ENCODE data around the gene FHIT.

Gene FHIT

DNA sequence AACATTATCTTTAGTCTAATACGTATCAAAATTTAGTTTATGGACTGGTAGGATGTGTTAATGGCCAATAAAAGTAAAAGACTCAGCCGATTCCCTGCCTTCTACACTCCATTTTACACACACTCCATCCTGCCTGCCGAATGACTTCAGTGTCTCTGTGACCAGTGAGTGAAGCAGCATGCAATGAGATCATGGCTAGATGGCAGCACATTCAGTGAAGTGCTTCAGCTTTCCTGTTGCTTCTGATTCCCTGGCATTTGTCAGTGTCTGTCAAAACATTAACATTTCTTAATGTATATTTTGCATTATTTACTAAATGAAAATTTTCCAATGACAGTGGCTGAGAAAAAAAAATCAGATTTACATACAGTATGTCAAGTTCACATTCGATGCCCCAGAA is 412.0 kb downstream of the FHIT start:
- no peak for DNase-seq (ENCODE audit: low read depth)

DNA sequence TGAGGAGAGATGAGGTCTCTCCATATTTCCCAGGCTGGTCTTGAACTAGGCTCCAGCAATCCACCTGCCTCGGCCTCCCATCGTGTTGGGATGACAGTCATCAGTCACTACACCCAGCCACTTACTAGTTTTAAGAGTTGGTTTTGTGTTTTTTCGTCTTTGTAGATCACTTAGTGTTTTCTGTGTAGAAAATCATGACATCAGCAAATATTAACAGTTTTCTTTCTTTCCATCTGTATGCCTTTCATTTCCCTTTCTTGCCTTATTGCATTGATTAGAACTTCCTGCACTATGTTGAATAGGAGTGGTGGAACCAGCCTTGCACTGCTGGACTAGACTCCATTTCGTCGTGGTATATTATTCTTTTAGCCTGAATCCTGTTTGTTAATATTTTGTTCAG is 415.5 kb downstream of the FHIT start:
- no peak for DNase-seq (ENCODE audit: low read depth)

DNA sequence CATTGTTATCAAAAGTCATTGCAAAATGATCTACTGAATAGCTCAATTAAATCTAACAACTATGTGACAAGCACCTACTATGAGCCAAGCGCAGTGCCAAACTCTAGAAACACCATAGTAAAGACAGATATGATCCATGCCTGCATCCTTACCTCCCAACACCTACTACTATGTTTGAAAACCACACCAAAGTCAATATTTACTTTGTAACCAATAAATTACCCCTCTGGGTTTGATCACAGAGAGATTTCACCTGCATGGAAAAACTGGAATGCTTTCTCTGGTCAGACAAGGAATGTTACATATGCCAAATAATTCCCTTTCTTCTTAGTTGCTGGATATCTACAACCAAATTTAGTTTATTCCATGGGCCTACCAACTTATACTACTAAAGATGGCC is 422.2 kb downstream of the FHIT start:
- DNase-seq (ENCODE audit: low read depth), result no peak

DNA sequence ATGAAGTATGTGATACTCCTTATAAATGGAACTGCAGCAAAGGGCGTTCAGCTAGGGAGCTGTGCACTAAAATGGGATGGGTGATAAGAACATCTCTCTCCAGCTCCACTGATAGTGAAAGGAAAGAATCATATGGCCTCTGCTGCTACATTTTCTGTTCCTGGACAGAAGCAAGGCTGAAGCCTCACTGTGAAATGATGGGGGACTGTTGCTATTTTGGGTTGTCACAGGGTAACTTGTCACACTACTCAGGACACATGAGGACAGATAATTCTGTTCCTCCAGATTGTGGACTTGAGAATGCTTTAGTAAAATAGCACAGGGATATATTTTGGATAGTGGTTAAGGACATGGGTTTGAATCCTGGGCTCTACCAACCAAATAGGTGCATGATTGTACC is 423.6 kb downstream of the FHIT start:
- no peak for DNase-seq (ENCODE audit: low read depth)

DNA sequence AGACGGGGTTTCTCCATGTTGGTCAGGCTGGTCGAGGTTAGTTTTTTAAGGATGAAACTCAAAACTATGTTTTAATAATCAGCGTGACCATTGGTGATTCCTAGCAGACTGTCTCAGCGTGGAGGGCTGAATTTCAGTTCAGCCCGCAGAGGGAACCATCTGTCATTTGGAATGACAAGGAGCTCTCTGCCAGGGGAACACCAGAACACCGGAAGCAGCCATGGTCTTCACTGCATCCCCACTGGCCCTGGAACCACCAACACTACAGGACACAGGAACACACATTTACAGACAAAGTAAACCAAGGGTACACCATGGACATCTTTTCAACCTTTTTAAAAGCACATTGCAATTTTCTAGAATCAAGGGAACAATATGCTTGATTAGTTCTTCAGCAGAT is 424.7 kb downstream of the FHIT start:
- no peak for DNase-seq (ENCODE audit: low read depth)

DNA sequence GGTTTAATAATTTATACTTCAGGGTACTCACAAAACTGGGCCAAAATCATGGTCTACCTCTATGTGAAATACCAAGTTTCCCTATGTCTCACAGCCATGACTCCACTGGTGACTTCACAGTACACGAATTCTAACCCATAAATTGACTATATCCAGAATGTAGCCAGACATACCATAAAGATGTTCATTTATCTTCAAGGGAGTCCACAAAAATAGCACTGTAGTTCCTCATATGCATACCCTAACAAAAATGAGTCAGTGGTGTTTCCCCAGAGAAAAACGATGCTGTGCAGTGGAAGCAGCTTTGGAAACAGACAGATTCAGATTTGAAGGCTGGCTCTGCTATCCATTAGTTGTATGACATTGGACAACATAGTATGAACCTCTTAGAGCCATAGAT is 438.8 kb downstream of the FHIT start:
- DNase-seq (ENCODE audit: low read depth), result no peak

DNA sequence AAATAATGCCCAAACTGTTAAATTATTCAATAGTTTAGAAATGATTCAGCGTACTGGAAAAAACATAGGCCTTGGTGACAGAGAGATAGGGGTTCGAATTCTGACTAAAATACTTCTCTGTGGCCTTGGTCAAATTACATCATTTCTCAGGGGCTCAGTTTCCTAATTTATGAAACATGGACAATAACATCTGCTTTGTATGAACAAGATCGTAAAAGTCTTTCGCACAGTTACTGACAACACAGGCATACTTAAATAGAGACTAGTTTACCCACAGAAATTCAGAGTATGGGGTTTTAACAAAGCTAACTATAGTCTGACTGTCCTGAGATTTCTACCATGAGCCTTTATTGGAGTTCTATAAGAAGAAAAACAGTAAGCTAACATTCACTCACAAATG is 440.4 kb downstream of the FHIT start:
- DNase-seq (ENCODE audit: low read depth), result no peak

DNA sequence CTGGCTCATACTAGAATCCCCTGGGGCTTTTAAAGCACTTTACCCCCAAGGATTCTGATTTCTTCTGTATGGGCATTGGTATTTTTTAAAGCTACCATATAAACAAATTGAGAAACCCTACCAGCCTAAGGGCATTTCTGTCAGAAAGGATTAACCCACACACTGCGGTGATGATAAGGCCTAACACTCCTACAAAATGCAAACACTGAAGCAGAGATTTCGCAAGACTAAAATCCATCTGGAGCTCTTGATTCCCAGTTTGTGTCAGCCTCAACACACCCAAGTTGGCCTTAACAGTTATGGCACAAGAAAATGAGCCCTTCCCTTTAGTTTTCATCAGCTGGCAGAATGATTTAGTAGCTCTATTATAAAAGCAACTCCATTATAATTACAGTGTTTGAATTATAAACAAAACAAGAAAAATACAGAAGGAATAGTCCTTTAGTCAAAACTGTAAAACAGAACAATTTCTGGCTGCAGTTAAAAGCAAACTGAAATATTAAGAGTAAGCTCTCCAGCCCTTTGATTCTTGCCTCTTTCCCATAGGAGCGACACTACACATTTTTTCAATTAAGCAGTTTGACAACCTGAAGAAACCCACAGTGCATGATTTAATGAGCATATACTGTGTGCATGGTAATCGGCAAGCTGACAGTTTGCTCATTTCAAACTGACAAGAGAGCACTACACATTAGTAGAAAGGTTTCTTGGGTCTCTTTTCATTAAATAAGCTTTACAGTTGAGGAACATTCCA is 441.2 kb downstream of the FHIT start:
- DNase-seq (ENCODE audit: low read depth), result no peak

DNA sequence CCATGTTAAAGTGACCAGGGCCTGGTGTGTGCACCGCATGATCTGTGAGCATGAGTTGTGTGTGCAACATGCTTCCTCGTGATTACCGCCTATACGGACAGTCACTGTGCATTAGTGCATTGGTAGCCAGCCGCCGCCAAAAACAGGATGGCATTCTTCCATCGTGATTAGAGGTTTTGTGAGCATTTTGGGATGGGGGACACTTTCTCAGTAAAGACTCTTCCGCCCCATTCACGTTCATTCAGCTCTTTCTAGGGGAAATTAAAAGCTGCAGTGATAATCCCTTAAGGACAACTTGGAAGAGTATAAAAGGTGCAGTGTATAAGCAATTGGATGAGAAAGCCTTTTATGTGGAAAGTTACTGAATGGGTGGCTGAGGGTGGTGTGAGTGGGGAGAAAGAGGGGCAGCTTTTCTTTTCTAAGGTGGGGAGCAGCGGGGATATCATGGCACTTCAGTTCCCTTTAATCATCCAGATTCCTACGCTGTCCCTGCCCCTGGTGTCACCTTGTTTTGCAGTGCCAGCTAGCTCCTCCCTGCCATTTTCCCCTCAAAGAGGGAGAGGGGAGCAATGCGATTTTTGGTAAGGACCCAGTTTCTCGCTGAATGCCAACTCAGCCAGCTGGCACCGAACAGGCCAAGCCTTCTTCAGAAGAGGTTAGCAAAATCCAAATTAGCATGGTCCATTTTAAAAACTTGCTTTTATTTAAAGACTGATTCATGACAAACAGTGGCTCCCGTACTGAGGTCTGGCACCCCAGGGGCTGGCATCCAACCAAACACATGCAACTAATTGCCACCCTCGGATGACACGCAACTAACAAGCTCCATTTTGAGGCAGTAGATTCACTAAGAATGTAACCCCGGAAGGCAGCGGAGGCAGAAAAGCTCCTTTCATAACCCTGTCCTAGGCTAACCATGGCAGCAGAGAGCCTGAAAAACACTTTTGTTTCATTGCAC is 447.8 kb downstream of the FHIT start:
- DNase-seq (ENCODE audit: low read depth), result no peak

DNA sequence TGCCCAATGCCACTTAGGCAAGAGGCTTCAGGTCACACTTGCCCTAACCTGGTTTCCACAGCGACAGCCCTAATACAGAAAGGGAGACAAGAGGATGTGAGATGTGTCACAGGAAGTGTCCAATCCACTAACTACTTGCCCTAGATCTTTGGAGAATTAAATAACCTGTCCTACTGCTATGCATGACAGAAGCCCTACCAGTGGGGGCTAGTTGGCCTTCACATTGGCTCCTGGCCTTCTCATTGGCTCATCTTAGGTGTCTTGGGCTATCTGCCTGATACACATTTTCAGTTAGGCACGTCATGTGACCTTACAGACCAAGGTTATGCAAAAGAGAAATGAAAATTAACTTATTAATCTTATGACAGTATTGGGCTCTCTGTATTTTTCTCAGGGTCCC is 449.9 kb downstream of the FHIT start:
- no peak for DNase-seq (ENCODE audit: low read depth)

DNA sequence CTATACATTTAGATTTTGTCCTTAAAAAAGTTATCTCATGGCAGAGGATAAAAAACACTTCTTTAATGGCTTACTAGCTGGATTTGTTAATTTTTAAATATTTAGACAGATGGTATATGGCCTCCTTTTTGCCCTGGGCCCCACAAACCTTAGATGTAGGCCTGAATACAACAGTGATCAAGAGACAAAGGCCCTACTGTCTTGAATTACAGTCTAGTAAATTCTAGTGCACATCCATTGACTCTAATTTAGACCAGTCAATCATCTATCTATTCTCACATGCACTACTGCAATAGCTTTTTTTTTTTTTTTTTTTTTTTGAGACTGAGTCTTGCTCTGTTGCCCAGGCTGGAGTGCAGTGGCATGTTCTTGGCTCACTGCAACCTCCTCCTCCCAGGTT is 452.8 kb downstream of the FHIT start:
- DNase-seq (ENCODE audit: low read depth), result no peak

DNA sequence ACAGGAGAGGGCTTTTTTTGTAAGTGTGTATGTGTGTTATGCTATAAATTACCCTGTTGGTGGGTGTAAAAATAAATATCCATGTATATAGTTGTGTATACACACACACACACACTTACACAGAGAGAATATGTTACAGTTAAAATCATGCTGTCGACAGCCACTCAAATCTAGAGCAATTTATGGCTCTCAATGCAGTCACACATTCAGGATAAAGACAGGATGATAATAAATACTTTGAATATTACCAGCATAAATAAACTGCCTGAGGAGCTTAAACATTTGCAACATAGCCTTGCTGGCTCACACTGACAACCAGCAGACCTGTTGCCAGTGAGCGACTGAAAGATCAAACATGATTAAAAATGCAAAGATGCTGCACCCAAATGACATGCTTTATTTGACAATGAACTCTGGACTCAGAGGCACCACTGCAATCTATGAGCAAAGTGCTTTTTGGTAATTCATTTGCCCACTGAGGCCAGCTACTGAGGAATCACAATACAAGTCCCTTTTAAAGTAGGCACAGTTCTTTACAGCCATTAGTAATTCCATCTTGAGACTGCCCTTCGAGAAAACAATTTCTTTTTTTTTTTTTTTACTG is 458.9 kb downstream of the FHIT start:
- DNase-seq (ENCODE audit: low read depth), result no peak

DNA sequence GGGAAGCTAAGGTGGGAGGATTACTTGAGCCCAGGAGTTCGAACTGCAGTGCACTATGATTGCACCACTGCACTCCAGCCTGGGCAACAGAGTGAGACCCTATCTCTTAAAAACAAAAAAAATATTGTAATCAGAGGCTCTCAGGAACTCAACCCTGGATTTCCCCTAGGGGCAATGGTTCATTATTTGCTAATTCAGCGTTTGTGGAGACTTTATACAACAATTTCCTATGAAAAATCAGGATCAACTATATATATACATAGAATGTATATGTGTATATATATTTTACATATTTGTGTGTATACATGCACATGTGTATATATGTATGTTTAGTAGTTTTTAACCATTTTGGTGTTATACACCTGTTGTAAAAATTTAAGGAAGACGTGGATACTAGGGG is 463.1 kb downstream of the FHIT start:
- no peak for DNase-seq (ENCODE audit: low read depth)

DNA sequence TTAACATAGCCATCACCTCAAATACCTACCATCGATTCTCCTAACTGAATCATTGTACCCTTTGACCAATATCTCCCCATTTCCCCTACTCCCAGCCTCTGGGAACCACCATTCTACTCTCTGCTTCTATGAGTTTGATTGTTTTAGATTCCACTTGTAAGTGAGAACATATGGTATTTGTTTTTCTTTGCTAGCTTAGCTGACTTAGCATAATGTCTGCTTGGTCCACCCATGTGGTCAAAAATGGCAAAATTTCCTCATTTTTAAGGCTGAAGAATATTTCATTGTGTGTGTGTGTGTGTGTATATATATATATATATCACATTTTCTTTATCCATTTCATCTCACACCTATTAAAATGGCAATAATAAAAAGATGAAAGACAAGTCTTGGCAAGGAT is 469.3 kb downstream of the FHIT start:
- no peak for DNase-seq (ENCODE audit: low read depth)

DNA sequence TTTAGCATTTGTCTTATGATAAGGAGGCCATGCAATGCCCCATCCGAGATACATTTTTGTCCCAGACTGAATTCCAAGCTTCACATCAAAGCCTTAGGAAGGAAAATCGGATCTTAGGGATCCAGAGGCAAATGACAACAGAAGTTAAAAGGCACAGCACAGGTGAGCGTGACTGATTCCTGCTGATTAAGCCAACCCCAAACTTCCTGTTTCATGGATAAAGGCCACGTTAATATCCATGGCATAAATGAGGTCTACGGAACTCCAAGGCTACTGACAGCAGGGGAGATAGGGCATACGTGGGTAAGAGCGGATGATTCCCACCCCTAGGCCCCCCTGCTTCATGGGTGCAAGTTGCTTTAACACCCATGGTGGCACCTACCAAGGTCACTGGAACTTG is 471.6 kb downstream of the FHIT start:
- no peak for DNase-seq (ENCODE audit: low read depth)

DNA sequence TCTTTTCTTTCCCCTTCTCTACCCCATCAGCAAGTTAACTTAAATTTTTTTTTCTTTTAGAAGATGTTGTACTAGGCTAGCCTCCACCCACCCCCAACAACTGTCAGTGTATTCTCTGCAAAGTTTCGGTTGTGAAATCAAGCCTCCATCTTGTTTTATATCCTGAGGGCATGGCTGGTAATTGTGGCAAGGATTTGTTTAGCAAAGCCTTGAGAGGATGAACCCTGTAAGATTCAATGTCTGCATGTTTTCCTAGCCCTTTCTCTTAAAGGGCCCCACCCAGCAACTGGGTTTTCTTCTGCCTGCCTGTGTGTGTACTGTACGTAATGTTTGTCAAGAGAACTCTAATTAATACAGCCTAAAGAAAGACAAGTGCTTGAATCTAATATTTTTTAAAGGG is 475.3 kb downstream of the FHIT start:
- no peak for DNase-seq (ENCODE audit: low read depth)

DNA sequence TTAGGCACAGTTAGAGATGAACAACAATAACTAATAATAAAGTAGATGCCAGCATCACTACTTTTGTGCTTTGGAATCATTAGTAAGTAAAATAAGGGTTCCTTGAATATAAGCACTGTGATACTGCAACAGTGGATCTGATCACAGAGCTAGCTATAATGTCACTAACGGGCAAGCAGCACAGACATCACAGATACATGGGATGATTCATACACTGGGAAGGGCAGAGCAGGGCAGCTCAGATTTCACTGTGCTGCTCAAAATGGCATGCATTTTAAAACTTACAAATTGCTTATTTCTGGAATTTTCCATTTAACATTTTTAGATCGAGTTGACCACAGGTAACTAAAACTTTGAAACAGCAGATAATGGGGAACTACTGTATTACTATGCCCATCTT is 476.6 kb downstream of the FHIT start:
- no peak for DNase-seq (ENCODE audit: low read depth)

DNA sequence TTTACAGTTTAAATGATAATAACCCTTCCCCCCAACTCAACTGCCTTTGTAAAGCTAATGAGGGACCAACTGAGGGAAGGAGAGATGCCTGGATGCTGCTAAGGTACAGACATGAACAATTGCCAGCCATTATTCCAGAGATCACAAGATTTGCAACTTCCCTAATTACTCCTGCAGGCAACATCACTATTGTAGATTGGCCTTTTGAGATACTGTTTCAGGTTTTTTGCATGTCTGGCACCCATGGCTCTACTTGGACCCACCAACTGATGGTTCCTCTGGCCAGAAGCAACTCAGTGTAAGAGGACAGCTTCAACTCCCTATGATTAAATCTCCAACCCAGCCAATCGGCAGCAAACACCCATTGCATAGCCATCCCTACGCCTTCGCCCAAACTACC is 478.7 kb downstream of the FHIT start:
- no peak for DNase-seq (ENCODE audit: low read depth)

DNA sequence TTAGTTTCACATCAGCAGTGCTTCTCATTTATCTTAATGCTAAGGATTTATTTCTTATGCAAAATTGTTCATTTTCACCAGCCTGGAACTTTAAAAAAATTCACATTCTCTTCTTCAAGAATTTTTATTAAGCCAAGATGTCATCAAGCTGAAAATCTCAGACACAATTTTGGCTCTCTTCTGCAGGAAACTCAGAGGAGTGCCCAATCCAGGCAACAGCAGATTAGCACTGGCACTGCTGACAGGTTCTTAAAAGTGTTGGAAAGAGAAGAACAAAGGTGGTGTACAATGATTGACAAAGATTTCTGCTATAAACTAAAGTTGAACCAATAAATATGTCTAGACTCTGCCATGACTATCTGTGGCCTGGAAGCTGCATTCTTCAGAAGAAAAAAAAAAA is 479.5 kb downstream of the FHIT start:
- DNase-seq (ENCODE audit: low read depth), result no peak

DNA sequence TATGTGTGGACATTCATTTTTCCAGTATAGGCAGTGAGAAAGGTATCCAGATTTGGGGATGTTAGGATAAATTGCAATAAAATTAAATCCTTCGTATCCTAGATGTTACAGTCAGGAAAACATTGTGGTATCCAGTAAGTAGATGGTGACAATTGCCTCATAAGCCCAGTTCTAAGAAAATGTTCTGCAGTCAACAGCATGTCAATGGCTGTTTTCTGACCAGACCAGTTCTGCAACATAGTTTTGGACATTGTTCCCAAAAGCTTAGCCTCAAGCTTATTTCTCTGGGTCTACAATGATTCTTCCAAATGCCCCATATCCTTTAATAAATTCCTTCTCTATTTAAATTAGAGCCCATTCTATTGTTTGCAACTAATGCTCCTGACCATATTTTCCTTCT is 480.7 kb downstream of the FHIT start:
- no peak for DNase-seq (ENCODE audit: low read depth)

DNA sequence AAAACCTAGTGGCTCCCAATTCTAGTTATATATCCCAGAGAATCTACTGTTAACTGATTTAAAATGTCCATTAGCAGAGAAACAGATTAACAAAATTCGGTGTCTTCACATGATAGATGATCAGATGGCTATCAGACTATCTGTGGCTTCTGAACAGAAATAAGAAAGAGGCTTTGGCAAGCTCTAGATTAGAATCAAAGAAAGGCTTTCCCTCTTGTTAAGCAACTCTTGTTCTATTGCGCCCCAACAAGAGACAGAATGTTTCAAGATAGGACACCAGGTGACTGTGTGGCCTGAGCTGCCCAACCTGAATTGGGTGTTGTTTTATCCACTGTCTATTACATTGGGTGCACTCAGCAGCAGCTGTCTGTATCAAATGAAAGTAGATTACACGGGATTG is 483.7 kb downstream of the FHIT start:
- DNase-seq (ENCODE audit: low read depth), result no peak

DNA sequence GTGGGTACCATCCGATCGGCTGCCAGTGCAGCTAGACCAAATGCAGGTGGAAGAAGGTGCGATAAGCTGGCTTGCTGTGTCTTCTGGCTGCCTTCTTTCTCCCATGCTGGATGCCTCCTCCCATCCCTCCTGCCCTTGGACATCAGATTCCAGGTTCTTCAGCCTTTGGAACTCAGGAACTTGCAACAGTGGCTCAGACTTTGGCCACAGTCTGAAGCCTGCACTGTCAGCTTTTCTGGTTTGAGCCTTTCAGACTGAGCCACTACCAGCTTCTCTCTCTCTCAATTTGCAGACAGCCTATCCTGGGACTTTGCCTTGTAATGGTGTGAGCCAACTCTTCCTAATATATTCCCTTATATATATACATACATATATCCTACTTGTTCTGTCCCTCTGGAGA is 485.5 kb downstream of the FHIT start:
- no peak for DNase-seq (ENCODE audit: low read depth)

DNA sequence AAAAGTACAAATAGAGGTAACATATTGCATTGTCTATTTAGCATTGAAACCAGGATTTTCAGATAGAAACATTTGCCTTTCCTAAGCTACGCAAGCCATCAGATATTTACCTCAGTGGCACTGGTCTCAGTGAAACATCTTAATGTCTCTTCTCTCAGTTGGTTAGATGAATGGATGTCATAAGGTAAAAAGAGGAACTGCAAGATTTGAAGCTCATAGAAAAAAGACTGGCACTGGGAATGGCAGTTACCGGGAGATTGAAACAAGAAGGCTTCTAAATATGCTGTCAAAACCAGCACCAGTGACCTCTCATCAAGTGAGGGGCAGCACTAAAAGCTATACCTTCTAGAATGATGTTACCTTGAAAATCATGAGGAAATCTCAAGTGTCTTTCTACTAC is 486.4 kb downstream of the FHIT start:
- DNase-seq (ENCODE audit: low read depth), result no peak

Data from amniotic epithelial cell (primary cell).